Measurements from ENCODE around the gene PTPN5.

GRCh38 chr11:18771266-18772035, 20.1 kb downstream of the PTPN5 start:
- TF ChIP-seq, protein P1, sequence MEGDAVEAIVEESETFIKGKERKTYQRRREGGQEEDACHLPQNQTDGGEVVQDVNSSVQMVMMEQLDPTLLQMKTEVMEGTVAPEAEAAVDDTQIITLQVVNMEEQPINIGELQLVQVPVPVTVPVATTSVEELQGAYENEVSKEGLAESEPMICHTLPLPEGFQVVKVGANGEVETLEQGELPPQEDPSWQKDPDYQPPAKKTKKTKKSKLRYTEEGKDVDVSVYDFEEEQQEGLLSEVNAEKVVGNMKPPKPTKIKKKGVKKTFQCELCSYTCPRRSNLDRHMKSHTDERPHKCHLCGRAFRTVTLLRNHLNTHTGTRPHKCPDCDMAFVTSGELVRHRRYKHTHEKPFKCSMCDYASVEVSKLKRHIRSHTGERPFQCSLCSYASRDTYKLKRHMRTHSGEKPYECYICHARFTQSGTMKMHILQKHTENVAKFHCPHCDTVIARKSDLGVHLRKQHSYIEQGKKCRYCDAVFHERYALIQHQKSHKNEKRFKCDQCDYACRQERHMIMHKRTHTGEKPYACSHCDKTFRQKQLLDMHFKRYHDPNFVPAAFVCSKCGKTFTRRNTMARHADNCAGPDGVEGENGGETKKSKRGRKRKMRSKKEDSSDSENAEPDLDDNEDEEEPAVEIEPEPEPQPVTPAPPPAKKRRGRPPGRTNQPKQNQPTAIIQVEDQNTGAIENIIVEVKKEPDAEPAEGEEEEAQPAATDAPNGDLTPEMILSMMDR (IDR thresholded peaks at IDR 0.05; ENCODE audit: low read length): no peak
- TF ChIP-seq EZH2 (optimal IDR thresholded peaks at IDR 0.05; ENCODE audit: low read depth, low read length): no peak
